ENCODE results near the gene LYL1. TPM values are rescaled to one million over a fixed set of nuclear protein-coding genes. Genes with fewer than 3 reads are reported as not detected.

LYL1 gene
- 0.88 and 2.2 TPM in 2 replicates for total RNA-seq (ENCODE audit: low replicate concordance)

DNA sequence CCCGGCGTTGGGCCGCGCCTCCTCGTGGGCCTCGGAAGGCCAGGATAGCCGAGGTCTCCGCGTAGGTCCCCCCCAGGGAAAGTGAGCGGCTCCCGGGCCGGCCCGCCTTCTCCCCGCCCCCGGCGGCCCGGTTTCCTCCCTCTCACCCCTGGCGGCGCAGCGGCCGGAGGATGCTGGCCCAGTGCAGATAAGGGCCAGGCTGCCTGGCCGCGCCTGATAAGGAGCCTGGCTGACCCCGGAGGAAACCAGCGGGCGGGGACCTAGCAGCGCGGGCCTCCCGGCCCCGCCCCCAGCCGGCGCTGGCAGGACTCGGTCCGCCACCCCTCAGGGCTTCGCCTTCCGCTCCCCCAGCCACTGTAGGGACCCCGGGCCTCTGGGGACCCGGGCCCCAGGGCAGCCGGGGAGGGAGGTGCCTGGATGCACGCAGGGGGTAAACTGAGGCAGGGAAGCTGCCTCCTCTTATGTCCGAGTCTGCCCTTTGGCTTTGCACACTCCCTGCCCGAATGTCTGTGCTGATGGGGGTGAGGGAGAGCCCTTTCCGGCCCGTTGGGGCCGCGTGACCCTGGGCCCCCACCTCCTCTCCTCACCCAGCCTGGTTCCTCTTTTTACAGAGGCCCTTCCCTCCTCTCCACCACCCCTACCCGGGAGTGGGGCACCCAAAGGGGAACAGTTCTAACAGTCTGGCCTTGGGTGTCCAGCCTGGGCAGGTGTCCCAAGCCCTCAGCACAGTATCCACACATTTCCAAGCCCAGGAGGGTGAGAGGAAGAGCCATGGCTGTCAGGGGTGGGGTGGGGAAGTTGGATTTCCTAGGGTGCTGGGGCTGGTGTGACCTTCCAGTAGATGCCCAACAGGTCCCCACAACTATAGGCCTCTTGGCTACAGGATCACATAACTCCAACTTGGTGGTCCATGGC, at the start of gene LYL1:
Gene LYL1 (minus strand): TSS at position 193 of the 915 bp plus-strand sequence. CDS start 1,687 bp downstream, outside the sequence.
- H4K20me1 ChIP-seq (ENCODE audit: low read depth), result peaks cover 39% of the 10 kb centered on the region
- H3K9ac ChIP-seq, result no peak within 1 kb of the TSS
- DNase-seq (ENCODE audit: low spot score), result peak; percentile 83
- H2AFZ ChIP-seq (replicated peaks), result peak within 1 kb of the TSS; percentile 90
- peak within 1 kb of the TSS; percentile 38 for H3K4me3 Mint-ChIP-seq
- H3K9me3 Mint-ChIP-seq, result peaks cover 3% of the 10 kb centered on the region
- peaks cover 26% of the 10 kb centered on the region for H3F3A ChIP-seq (ENCODE audit: low read depth)
- H3K27me3 Mint-ChIP-seq (ENCODE audit: insufficient read depth, low read depth), result peaks cover 32% of the 10 kb centered on the region
- no peak within 1 kb of the TSS for H3K27ac ChIP-seq
- H3K27ac Mint-ChIP-seq, result no peak within 1 kb of the TSS
- H3K4me3 ChIP-seq, result peak within 1 kb of the TSS; percentile 34
- H3K79me2 ChIP-seq (ENCODE audit: low read depth), result no peaks in the 10 kb centered on the region
- peak within 1 kb of the TSS; percentile 67 for H3K4me2 ChIP-seq
- H3K36me3 Mint-ChIP-seq, result peaks cover 4% of the 10 kb centered on the region
- H3K4me1 ChIP-seq, result peaks cover 3% of the 10 kb centered on the region
- no peaks in the 10 kb centered on the region for H3K36me3 ChIP-seq
- H3K9me3 ChIP-seq (ENCODE audit: low read depth), result no peaks in the 10 kb centered on the region
- H3K27me3 ChIP-seq, result peaks cover 54% of the 10 kb centered on the region
- TF ChIP-seq, protein P1, sequence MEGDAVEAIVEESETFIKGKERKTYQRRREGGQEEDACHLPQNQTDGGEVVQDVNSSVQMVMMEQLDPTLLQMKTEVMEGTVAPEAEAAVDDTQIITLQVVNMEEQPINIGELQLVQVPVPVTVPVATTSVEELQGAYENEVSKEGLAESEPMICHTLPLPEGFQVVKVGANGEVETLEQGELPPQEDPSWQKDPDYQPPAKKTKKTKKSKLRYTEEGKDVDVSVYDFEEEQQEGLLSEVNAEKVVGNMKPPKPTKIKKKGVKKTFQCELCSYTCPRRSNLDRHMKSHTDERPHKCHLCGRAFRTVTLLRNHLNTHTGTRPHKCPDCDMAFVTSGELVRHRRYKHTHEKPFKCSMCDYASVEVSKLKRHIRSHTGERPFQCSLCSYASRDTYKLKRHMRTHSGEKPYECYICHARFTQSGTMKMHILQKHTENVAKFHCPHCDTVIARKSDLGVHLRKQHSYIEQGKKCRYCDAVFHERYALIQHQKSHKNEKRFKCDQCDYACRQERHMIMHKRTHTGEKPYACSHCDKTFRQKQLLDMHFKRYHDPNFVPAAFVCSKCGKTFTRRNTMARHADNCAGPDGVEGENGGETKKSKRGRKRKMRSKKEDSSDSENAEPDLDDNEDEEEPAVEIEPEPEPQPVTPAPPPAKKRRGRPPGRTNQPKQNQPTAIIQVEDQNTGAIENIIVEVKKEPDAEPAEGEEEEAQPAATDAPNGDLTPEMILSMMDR (IDR thresholded peaks at IDR 0.05), result no peak
- TF ChIP-seq EZH2 (IDR thresholded peaks at IDR 0.05) (peak; percentile 54), EZH2phosphoT487 (IDR thresholded peaks at IDR 0.05) (peak; percentile 20)
- H3K4me1 Mint-ChIP-seq, result peaks cover 6% of the 10 kb centered on the region

DNA sequence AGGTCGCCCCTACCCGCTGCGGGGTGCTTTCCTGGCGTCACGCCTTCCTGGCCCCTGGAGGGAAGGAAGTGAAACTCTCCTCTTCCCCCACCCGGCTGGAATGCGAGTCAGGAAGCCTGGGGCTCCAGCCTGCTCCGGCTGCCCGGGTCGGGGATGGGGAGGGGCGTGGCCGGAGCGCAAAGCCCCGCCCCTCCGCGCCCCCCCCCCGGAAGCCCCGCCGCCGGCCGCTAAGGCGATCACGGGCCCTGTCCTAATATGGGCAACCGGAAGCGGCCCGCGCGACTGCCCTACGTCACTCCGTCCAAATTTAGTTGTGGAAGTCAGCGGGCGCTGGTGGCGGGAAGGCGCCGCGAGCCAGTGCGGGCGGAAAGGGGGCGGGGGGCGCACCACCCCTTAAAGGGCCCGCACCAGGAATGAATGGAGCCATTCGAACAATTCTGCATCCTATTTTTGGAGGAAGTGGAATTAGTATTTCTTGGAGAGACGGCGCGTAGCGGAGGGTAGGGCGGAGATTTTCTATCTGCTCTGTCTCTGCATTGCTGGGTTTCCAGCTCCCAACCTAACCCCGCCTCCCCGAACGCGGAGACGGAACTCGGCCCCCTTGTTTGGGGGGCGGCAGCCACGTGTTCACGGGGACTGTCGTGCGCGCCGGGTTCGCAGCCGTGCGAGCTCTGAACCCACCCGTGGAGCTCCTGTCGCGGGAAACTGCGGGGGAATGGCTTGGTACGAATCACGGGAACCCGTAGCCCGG, 49.1 kb upstream of the LYL1 start:
- TF ChIP-seq EZH2phosphoT487 (IDR thresholded peaks at IDR 0.05) (no peak), EZH2 (IDR thresholded peaks at IDR 0.05) (no peak)
- TF ChIP-seq, protein P1 (IDR thresholded peaks at IDR 0.05), result peak; percentile 17
- Mint-ChIP-seq H3K4me1 (peaks cover 39% of the 10 kb centered on the region), H3K4me3 (peak overlapping the region; percentile 94), H3K9me3 (no peaks in the 10 kb centered on the region), H3K27me3 (ENCODE audit: insufficient read depth, low read depth) (peaks cover 16% of the 10 kb centered on the region), H3K27ac (peak overlapping the region; percentile 99), H3K36me3 (peaks cover 7% of the 10 kb centered on the region)
- H3K27ac ChIP-seq, result peak overlapping the region; percentile 97
- H3K4me3 ChIP-seq, result peak overlapping the region; percentile 91
- H3F3A ChIP-seq (ENCODE audit: low read depth), result peaks cover 42% of the 10 kb centered on the region
- H3K9ac ChIP-seq, result peak overlapping the region; percentile 80
- peak overlapping the region; percentile 94 for H3K4me2 ChIP-seq
- no peaks in the 10 kb centered on the region for H3K9me3 ChIP-seq (ENCODE audit: low read depth)
- peaks cover 25% of the 10 kb centered on the region for H4K20me1 ChIP-seq (ENCODE audit: low read depth)
- H3K27me3 ChIP-seq, result peaks cover 6% of the 10 kb centered on the region
- H3K36me3 ChIP-seq, result no peaks in the 10 kb centered on the region
- H2AFZ ChIP-seq (replicated peaks), result no peak overlapping the region
- peaks cover 38% of the 10 kb centered on the region for H3K79me2 ChIP-seq (ENCODE audit: low read depth)
- DNase-seq (ENCODE audit: low spot score), result peak; percentile 99
- H3K4me1 ChIP-seq, result peaks cover 8% of the 10 kb centered on the region

DNA sequence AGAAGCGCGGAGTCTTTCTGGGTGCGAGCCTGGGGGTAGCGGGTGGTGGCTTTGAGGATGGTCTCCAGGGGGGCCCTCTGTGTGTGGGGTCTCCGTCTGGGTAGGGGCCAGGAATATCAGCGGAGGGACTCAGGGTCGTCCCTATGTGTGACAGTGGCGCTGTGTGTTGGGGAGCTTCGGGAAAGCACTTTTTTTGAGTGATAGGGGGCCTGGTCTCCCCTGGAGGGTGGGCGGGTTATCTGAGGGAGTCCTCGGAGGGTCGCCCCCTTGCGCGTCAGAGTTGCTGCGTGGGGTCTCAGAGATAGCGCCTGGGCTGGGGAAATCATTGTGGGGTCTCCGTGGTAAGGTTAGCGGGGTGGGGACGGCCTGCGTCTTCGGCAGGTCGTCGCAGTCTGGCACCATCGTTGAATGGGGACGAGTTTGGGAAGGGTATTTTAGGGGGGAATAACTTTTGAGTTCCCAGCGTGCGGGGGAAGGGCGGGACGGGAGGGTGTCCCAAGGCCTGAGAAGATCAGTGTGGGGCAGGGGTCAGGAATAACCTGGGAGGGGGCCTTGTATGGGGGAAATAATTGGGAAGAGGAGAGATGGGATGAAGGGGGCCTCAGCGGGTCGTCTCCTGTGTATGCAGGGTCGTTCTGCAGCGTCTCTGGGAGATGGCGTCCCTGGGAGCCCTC, 48.4 kb upstream of the LYL1 start:
- peak overlapping the region; percentile 99 for H3K27ac Mint-ChIP-seq
- no peak for TF ChIP-seq EZH2phosphoT487 (IDR thresholded peaks at IDR 0.05)
- TF ChIP-seq, protein P1 (IDR thresholded peaks at IDR 0.05), result no peak
- TF ChIP-seq EZH2 (IDR thresholded peaks at IDR 0.05), result no peak
- H3K36me3 Mint-ChIP-seq, result peaks cover 7% of the 10 kb centered on the region
- Histone ChIP-seq H3K4me1 (peaks cover 4% of the 10 kb centered on the region), H4K20me1 (ENCODE audit: low read depth) (peaks cover 25% of the 10 kb centered on the region), H3K27me3 (peaks cover 6% of the 10 kb centered on the region), H3F3A (ENCODE audit: low read depth) (peaks cover 36% of the 10 kb centered on the region), H3K9me3 (ENCODE audit: low read depth) (no peaks in the 10 kb centered on the region), H3K36me3 (no peaks in the 10 kb centered on the region), H2AFZ (replicated peaks) (no peak overlapping the region), H3K4me3 (peak overlapping the region; percentile 91), H3K9ac (peak overlapping the region; percentile 80), H3K27ac (peak overlapping the region; percentile 87), H3K79me2 (ENCODE audit: low read depth) (peaks cover 38% of the 10 kb centered on the region), H3K4me2 (peak overlapping the region; percentile 94)
- peak overlapping the region; percentile 94 for H3K4me3 Mint-ChIP-seq
- DNase-seq (ENCODE audit: low spot score), result peak; percentile 54
- H3K4me1 Mint-ChIP-seq, result peaks cover 35% of the 10 kb centered on the region
- no peaks in the 10 kb centered on the region for H3K9me3 Mint-ChIP-seq
- peaks cover 16% of the 10 kb centered on the region for H3K27me3 Mint-ChIP-seq (ENCODE audit: insufficient read depth, low read depth)
